HAP-1 (cell line): Measurements from ENCODE around the gene PACRG.

Source experiments
- DNase-seq, 2 experiments: peaks; one replicate each; pipeline ENCODE4 v3.0.0-alpha.2; 2016 to 2020; ENCODE audit warnings: low spot score in 2 of 2
- H3K27me3 ChIP-seq: fragments of 250-450 bp; sonication (Bioruptor Pico); 2 replicates; pipeline ENCODE4 v1.5.1; 2020; ENCODE audit warnings: low read depth, mild to moderate bottlenecking, moderate library complexity
- H3K36me3 ChIP-seq: fragments of 250-450 bp; sonication (Bioruptor Pico); replicated peaks from 2 replicates; pipeline ENCODE4 v1.5.1; 2020; ENCODE audit warnings: mild to moderate bottlenecking
- H3K4me1 ChIP-seq: fragments of 250-450 bp; sonication (Bioruptor Pico); 2 replicates; pipeline ENCODE4 v1.5.1; 2020; ENCODE audit warnings: mild to moderate bottlenecking
- H3K4me3 ChIP-seq: fragments of 250-450 bp; sonication (Bioruptor Pico); 2 replicates; pipeline ENCODE4 v1.5.1; 2020; ENCODE audit warnings: mild to moderate bottlenecking, moderate library complexity
- H3K9me3 ChIP-seq: fragments of 250-450 bp; sonication (Bioruptor Pico); 2 replicates; pipeline ENCODE4 v1.5.1; 2020; ENCODE audit warnings: mild to moderate bottlenecking, moderate library complexity
- in situ Hi-C: fragments of 300-500 bp; cut with MboI; formaldehyde crosslinking; loops from 3 replicates; pipeline ENCODE4 v1.14.3; 2020; ENCODE audit warnings: low sequenced_read_pairs, inconsistent platforms, mixed read lengths

PACRG gene

GRCh38 chr6:162868397-162868796, 140.6 kb downstream of the PACRG start:
- Histone ChIP-seq H3K36me3 (no peaks in the 10 kb centered on the region), H3K27me3 (no peaks in the 10 kb centered on the region), H3K4me1 (no peaks in the 10 kb centered on the region), H3K4me3 (no peak overlapping the region), H3K9me3 (no peaks in the 10 kb centered on the region)
- DNase-seq: no peak
- in situ Hi-C loops: no loop called here

DNA sequence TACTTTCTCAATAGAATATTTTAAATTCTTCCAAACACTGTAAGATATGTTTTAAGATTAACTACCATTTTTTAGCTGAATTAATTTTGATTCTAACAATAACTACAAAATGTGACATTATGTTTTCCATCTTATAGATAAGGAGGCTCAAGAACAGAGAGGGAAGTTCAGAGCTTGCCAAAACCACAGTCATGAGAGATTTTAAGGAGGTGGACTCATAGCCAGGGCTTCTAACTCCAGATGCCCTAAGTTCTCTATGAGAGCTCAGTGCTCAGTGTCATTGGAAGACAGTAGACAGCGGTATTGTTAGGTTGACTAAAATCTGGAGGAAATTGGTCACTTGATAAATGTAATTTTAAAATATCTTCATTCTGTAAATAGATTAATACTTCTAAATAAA, 144.2 kb downstream of the PACRG start:
- H3K27me3 ChIP-seq: no peaks in the 10 kb centered on the region
- no peak for DNase-seq
- no peaks in the 10 kb centered on the region for H3K9me3 ChIP-seq
- H3K4me3 ChIP-seq: no peak overlapping the region
- no peaks in the 10 kb centered on the region for H3K4me1 ChIP-seq
- in situ Hi-C loops: no loop called here
- no peaks in the 10 kb centered on the region for H3K36me3 ChIP-seq

DNA sequence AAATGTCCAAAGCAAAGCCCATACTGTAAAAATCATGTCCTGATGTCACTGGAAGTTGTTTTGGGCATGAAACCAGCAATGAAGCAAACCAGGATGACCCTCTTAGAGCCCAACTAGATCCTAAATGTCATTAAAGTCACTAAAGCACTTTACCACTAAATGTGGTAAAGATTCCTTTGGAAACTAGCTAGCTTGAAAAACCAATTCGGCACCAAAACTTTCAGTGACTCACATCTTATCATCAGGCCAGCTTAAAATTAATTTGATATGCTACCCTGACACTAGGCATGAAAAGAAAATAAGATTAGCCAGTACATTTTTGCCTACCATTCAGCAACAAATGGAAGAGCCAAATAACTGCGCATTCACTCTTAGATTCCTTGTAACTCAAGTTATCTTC, 145.8 kb downstream of the PACRG start:
- Histone ChIP-seq H3K9me3 (no peaks in the 10 kb centered on the region), H3K4me1 (no peaks in the 10 kb centered on the region), H3K36me3 (no peaks in the 10 kb centered on the region), H3K4me3 (no peak overlapping the region), H3K27me3 (no peaks in the 10 kb centered on the region)
- in situ Hi-C loops: no loop called here
- no peak for DNase-seq

- in situ Hi-C loops: no loop called here
- Histone ChIP-seq H3K9me3 (no peaks in the 10 kb centered on the region), H3K4me1 (no peaks in the 10 kb centered on the region), H3K27me3 (no peaks in the 10 kb centered on the region), H3K4me3 (no peak overlapping the region), H3K36me3 (no peaks in the 10 kb centered on the region)
- no peak for DNase-seq
Measured at GRCh38 chr6:162875070-162875469, 147.3 kb downstream of the PACRG start.

GRCh38 chr6:162882801-162883481, 155.2 kb downstream of the PACRG start:
- Histone ChIP-seq H3K4me3 (no peak overlapping the region), H3K27me3 (no peaks in the 10 kb centered on the region), H3K9me3 (no peaks in the 10 kb centered on the region), H3K36me3 (no peaks in the 10 kb centered on the region), H3K4me1 (peaks cover 3% of the 10 kb centered on the region; the same call in 1 of the 2 replicates)
- in situ Hi-C loops: no loop called here
- DNase-seq: peak; percentile 38 to 42

DNA sequence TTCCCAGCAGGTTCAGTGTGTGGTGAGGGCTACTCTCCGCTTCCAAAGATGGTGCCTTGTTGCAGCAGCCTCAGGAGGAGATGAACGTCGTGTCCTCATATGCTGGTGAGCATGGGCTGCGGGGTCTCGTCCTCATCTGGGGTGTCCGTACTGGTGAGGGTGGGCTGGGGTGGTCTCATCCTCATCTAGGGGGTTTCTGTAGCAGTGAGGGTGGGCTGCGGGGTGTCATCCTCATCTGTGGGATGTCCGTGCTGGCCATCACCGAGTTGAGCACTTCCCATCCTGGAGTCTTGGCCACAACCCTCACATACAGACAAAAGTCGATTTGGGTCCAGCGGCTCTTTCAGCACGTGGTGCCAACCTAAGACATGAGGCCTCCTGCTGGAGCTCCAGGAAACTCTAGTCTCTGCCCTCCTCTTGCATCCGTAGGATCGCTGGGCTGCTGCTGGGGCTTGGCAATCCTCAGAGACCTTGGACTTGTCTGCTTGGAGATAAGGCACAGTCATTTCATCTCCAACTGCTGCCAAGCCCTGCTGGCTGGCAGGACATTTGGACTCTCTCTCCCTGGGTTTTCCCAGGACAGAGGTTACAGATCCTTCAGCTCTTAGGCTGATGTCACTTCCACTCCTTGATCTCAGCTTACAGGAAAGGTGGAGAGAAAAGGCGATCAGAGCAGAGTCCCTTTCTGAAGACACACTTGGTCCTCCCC, 160.4 kb downstream of the PACRG start:
- no peaks in the 10 kb centered on the region for H3K9me3 ChIP-seq

DNA sequence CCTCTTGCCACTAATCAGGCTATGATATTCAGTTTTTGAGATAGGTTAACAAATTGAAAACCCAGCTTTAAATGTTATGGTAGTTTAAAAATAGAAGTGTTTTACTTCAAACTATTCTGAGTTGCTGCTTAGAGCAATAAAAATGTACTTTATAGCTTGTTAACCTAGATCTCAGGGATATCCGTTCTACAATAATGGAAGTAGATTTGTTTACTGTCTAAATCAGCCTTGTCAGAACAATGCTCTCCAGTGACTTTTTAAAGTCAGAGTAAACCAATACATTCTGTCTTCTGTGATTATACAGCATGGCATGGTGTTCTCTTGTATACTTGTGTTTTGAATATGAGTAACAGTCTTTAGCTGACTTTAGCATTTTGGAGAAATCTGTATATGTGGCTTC, 161.5 kb downstream of the PACRG start:
- in situ Hi-C loops: no loop called here
- no peak overlapping the region for H3K4me3 ChIP-seq
- H3K36me3 ChIP-seq: no peaks in the 10 kb centered on the region
- no peaks in the 10 kb centered on the region for H3K9me3 ChIP-seq
- H3K4me1 ChIP-seq: no peaks in the 10 kb centered on the region
- no peaks in the 10 kb centered on the region for H3K27me3 ChIP-seq
- no peak for DNase-seq

More for the DNA sequence above, 160.4 kb downstream of the PACRG start:
- in situ Hi-C loops: no loop called here
- no peaks in the 10 kb centered on the region for H3K4me1 ChIP-seq
- no peak overlapping the region for H3K4me3 ChIP-seq
- no peaks in the 10 kb centered on the region for H3K36me3 ChIP-seq
- DNase-seq: no peak
- H3K27me3 ChIP-seq: no peaks in the 10 kb centered on the region

DNA sequence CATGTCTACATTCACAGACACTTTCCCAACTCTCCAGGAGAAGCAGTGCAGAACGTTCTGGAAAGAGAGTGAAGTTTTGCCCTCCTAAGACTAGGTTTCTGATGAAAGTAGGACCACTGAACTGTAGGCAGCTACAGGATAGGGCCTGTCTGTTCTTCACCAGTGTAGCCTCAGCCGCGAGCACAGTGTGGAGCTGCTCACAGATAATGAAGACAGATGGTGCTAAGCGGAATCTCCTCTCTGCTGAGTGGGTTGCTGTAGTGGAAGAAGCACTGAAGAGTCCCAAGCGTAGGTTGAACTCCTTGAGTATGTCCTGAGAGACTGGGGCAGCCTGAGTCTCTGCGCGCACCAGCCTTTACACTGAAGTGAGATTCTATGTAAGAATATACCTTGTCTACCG, 170.2 kb downstream of the PACRG start:
- no peak for DNase-seq
- Histone ChIP-seq H3K4me3 (no peak overlapping the region), H3K27me3 (no peaks in the 10 kb centered on the region), H3K9me3 (no peaks in the 10 kb centered on the region), H3K36me3 (no peaks in the 10 kb centered on the region), H3K4me1 (no peaks in the 10 kb centered on the region)
- in situ Hi-C loops: no loop called here

DNA sequence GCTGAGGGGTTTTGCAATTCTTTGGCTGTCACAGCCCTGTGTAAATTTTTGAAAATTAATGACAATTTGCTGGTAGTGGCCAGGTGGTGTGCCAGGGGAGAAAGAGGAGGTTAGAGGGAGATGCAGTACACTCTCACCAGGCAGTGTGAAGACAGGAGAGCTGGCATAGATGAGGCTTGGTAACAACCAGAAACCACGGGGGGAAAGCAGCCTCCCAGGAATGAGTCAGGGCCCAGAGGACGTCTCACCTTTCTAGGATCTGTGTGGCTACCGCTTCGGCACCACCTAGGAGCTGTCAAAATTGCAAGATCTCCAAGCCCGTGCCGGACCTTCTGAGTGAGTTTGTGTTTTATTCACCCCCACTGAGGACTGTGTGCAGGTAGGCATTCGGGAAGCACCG, 171.4 kb downstream of the PACRG start:
- in situ Hi-C loops: no loop called here
- Histone ChIP-seq H3K36me3 (no peaks in the 10 kb centered on the region), H3K4me3 (no peak overlapping the region), H3K4me1 (no peaks in the 10 kb centered on the region), H3K27me3 (no peaks in the 10 kb centered on the region), H3K9me3 (no peaks in the 10 kb centered on the region)
- DNase-seq: no peak

DNA sequence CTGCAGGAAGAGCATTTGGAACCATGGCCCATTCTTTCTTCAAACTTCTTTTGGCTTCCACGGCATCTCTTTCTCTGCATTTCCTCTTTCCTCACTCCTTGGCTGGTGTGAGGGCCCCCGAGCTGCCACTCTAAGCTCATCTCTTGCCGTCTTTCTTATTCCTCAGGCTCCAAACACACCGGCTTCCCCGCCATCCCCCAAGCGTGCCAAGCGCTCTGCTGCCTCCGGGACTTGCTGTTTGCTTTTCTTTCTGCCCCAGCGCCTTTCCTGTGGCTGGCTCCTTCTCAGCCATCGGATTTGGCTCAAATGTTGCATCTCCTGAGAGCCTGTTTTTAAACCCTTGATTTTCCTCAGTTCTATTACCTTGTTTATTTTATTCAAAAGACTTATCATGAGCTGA, 172.7 kb downstream of the PACRG start:
- no peaks in the 10 kb centered on the region for H3K4me1 ChIP-seq
- no peaks in the 10 kb centered on the region for H3K27me3 ChIP-seq
- in situ Hi-C loops: no loop called here
- no peaks in the 10 kb centered on the region for H3K36me3 ChIP-seq
- no peaks in the 10 kb centered on the region for H3K9me3 ChIP-seq
- H3K4me3 ChIP-seq: no peak overlapping the region
- no peak for DNase-seq

DNA sequence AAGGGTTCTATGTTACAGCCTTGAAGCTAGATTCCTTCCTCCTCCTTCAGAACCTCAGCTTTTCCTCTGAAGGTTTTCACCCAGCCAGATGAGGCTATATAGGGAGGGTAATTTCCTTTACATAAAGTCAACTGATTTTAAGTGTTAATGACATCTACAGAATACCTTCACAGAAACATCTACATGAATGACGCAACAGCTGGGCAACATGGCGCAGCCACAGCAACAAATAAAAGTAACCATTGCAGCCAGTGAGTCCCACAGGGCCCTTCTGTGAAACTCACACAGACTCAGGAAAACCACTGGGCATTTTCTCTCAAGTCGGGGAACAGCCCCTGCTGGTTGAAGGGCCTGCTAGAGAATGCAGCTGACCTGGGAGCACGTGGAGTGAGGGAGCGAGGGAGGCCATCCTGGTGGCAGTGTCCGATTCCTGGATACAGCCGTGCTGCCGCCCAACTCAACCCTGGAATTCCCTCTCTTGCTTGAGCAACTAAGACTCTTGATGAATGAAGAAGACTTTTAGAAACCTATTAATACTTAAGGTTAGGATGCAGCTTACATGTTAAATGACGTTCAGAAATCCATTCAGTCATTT, 176.4 kb downstream of the PACRG start:
- Histone ChIP-seq H3K36me3 (no peaks in the 10 kb centered on the region), H3K27me3 (no peaks in the 10 kb centered on the region; the same call in 1 of the 2 replicates), H3K4me1 (no peaks in the 10 kb centered on the region), H3K4me3 (no peak overlapping the region), H3K9me3 (no peaks in the 10 kb centered on the region)
- DNase-seq: no peak
- in situ Hi-C loops: no loop called here

GRCh38 chr6:162906479-162906878, 178.7 kb downstream of the PACRG start:
- no peak overlapping the region for H3K4me3 ChIP-seq
- in situ Hi-C loops: no loop called here
- no peaks in the 10 kb centered on the region for H3K9me3 ChIP-seq
- no peaks in the 10 kb centered on the region for H3K4me1 ChIP-seq
- no peaks in the 10 kb centered on the region; the same call in 1 of the 2 replicates for H3K27me3 ChIP-seq
- no peaks in the 10 kb centered on the region for H3K36me3 ChIP-seq
- DNase-seq: no peak

DNA sequence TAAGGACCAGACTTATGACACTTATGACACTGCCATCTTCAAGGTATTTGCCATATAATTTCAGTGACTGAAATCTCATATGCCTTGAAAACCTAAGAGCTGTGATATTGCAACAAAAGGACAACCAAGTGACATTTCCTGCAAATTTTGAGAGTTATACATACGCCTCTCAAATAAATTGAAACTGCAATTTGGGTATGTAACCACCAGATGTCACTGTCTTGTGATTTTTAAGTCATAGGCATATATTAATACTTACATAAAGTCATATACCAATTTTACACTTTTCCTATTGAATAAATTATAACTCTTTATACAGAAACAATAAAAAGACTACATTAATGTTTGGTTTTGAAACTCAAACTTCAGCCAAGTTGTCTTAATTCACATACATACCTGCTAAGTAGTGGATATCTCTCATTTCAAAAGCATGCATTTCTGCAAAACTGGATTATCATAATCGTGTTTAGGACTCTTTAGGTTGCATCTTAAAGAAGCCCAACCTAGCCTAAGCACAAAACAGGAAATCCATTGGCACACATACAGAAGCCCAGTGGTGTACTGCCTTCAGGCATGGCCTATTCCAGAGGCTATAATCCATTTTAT, 180.2 kb downstream of the PACRG start:
- no peaks in the 10 kb centered on the region; the same call in 1 of the 2 replicates for H3K27me3 ChIP-seq

GRCh38 chr6:162913206-162913605, 185.4 kb downstream of the PACRG start:
- DNase-seq: no peak
- Histone ChIP-seq H3K9me3 (no peaks in the 10 kb centered on the region), H3K36me3 (no peaks in the 10 kb centered on the region), H3K4me3 (no peak overlapping the region), H3K27me3 (no peaks in the 10 kb centered on the region), H3K4me1 (no peaks in the 10 kb centered on the region)
- in situ Hi-C loops: no loop called here

More for the DNA sequence above, 180.2 kb downstream of the PACRG start:
- no peak for DNase-seq
- no peaks in the 10 kb centered on the region for H3K9me3 ChIP-seq
- in situ Hi-C loops: no loop called here
- no peaks in the 10 kb centered on the region for H3K36me3 ChIP-seq
- H3K4me3 ChIP-seq: no peak overlapping the region
- H3K4me1 ChIP-seq: no peaks in the 10 kb centered on the region
